Kidney (tissue), 14 donors: ENCODE measurements around the gene EVI5L. TPM values are rescaled to one million over a fixed set of nuclear protein-coding genes. Genes with fewer than 3 reads are reported as not detected.

Experiments used
- DNase-seq, 5 donors: peaks; one replicate each; pipeline ENCODE4 v3.0.0-alpha.2; 2013 to 2020
- FAIRE-seq: peaks from 2 replicates; lab custom pipeline; 2012; peaks lifted over from hg19 to GRCh38; lab: Jason Lieb, UNC
- H3K27ac ChIP-seq, 2 donors: one replicate each; pipeline ENCODE4 v1.7.0; 2013; ENCODE audit warnings: low read depth in 2 of 2, low read length in 2 of 2, inconsistent platforms in 1 of 2
- H3K27me3 ChIP-seq: one replicate; pipeline ENCODE4 v1.7.1; 2013; ENCODE audit warnings: low read length, inconsistent platforms; ENCODE audit not compliant: control insufficient read depth, insufficient read depth
- H3K36me3 ChIP-seq, 3 donors: one replicate each; pipeline versions ENCODE4 v1.7.0 to v1.7.1; 2013; ENCODE audit warnings: low read length in 3 of 3, control low read depth in 1 of 3, inconsistent platforms in 1 of 3; ENCODE audit not compliant: insufficient read depth in 3 of 3, control insufficient read depth in 2 of 3
- H3K4me1 ChIP-seq, 3 donors: one replicate each; pipeline versions ENCODE4 v1.7.0 to v1.7.1; 2013; ENCODE audit warnings: low read length in 3 of 3, inconsistent platforms in 1 of 3, low read depth in 1 of 3; ENCODE audit not compliant: control insufficient read depth in 2 of 3, insufficient read depth in 2 of 3
- H3K4me3 ChIP-seq, 3 donors: one replicate each; pipeline versions ENCODE4 v1.7.0 to v1.8.1; 2013; ENCODE audit warnings: low read length in 3 of 3, control low read depth in 1 of 3, inconsistent platforms in 1 of 3
- H3K9ac ChIP-seq, 3 donors: one replicate each; pipeline versions ENCODE4 v1.7.0 to v1.7.1; 2013; ENCODE audit warnings: low read length in 3 of 3, control low read depth in 1 of 3, inconsistent platforms in 1 of 3
- H3K9me3 ChIP-seq, 3 donors: one replicate each; pipeline versions ENCODE4 v1.7.0 to v1.7.1; 2013; ENCODE audit warnings: low read length in 3 of 3, control low read depth in 1 of 3, inconsistent platforms in 1 of 3; ENCODE audit not compliant: control insufficient read depth in 2 of 3, insufficient read depth in 1 of 3
- intact Hi-C: fragments of 100-400 bp; cut with DNase I; formaldehyde crosslinking; loops from one replicate; pipeline ENCODE4 v1.11.1; 2022
- polyA plus RNA-seq: library from polyadenylated mRNA; stranded (reverse); fragments of 350-450 nt; fragmentation: Illumina TruSeq; extraction: RNeasy Lipid Tissue Mini Kit (QIAGEN cat#74804); gene quantifications from one replicate; pipeline ENCODE4 v1.2.3, GENCODE V29; 2014; ENCODE audit warnings: low read depth, low replicate concordance; ENCODE audit not compliant: insufficient read depth
- total RNA-seq: library from RNA; stranded (reverse); fragmentation: NEBNext Ultra II Directional; extraction: Animal tissue kit (Norgen Biotek cat#: 25700); gene quantifications from one replicate; pipeline ENCODE4 v1.2.1, GENCODE V29; 2021
- TF ChIP-seq, protein P1 (sequence below): IDR thresholded peaks from 3 replicates; pipeline ENCODE4 v1.5.1; 2012; ENCODE audit warnings: mild to moderate bottlenecking, moderate library complexity, borderline replicate concordance; ENCODE audit not compliant: insufficient read depth; ENCODE audit errors: extremely low read depth
- donor health status: control.
- donor health status: control.
- donor health status: control.
- donor health status: control.
- donor health status: control.
- donor health status: DM: yes; HTN: yes; CAD: no.
- donor health status: Normal renal cell carcinoma (clear cell type).

Gene EVI5L
- total and polyA plus RNA-seq, 2 donors from 2014 or later: 14.5 to 15.9 TPM

DNA sequence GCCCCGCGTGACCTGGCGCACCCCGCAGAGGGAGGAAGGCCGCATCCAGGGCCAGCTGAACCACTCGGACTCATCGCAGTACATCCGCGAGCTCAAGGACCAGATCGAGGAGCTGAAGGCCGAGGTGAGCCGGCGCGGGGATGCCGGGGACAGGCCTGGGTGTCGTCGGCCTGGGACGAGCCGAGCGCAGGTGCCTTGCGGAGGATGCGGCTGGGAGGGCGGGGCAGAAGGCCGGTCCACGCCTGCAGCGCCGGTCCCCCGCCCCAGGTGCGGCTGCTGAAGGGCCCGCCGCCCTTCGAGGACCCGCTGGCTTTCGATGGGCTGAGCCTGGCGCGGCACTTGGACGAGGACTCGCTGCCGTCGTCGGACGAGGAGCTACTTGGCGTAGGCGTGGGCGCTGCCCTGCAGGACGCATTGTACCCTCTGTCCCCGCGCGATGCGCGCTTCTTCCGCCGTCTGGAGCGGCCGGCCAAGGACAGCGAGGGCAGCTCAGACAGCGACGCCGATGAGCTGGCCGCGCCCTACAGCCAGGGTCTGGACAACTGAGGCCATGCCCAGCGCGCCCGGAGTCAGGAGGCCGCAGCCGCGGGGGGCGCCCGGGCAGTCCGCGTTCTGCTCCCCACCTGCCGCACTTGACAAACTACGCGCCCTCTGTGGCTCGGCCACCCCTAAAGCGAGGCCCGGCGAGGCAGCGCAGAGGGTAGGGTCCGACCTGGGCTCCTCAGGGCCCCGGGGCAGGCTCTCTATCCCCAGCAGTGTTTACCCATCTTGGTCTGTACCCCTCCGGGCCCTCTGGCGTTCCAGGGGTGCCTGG lies 33.3 kb downstream of the EVI5L start:
- Histone ChIP-seq H3K4me1 (peaks cover 0 to 3% (median 0%) of the 10 kb centered on the region in 3 donors), H3K27ac (no peak overlapping the region), H3K9me3 (no peaks in the 10 kb centered on the region), H3K36me3 (no peaks in the 10 kb centered on the region), H3K4me3 (no peak overlapping the region), H3K9ac (no peak overlapping the region), H3K27me3 (peaks cover 3% of the 10 kb centered on the region)
- intact Hi-C loops: no loop called here
- TF ChIP-seq, protein P1, sequence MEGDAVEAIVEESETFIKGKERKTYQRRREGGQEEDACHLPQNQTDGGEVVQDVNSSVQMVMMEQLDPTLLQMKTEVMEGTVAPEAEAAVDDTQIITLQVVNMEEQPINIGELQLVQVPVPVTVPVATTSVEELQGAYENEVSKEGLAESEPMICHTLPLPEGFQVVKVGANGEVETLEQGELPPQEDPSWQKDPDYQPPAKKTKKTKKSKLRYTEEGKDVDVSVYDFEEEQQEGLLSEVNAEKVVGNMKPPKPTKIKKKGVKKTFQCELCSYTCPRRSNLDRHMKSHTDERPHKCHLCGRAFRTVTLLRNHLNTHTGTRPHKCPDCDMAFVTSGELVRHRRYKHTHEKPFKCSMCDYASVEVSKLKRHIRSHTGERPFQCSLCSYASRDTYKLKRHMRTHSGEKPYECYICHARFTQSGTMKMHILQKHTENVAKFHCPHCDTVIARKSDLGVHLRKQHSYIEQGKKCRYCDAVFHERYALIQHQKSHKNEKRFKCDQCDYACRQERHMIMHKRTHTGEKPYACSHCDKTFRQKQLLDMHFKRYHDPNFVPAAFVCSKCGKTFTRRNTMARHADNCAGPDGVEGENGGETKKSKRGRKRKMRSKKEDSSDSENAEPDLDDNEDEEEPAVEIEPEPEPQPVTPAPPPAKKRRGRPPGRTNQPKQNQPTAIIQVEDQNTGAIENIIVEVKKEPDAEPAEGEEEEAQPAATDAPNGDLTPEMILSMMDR: no peak
- FAIRE-seq (no peak), DNase-seq (peak in 3 of 5 donors; percentile 14 to 84 (median 77))

DNA sequence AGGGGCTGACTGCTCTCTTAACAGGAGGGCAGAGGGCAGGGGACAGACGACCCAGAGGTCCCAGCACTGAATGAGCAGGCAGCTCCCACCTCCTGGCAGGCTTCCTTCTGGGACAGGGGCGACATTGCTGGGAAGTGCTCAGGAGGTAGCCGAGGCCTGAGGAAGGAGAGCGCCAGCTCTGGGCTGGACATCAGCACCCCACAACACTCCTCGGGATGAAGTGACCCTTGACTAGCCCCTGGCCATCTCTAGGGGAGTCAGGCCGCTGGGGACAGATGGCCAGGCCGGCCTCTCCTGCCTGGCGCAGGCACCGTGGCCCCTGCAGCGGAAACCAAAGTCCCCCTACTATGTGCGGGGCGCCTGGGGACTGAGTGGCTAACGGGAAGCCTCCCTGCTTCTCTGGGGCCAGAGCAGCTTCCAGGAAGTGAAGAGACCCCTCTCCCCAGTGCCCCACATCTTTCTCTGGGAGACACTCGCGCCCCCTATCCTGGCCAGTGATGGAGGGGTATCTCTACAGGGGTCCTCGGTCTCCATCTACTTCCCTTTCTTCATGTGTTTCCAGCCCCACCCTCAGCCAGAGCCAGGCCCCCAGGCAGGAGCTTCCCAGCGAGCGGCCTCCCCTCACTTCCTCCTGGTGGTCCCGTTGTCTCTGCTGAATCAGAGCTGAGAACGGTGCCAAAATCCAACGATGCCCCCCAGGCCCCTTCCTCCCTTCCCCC lies 34.1 kb downstream of the EVI5L start:
- FAIRE-seq (no peak), DNase-seq (peak in 2 of 5 donors; percentile 60 to 65)
- TF ChIP-seq, protein P1: no peak
- Histone ChIP-seq H3K9me3 (no peaks in the 10 kb centered on the region), H3K36me3 (no peaks in the 10 kb centered on the region), H3K9ac (no peak overlapping the region), H3K4me1 (peaks cover 0 to 6% (median 3%) of the 10 kb centered on the region in 3 donors), H3K27me3 (peaks cover 3% of the 10 kb centered on the region), H3K27ac (no peak overlapping the region), H3K4me3 (no peak overlapping the region)
- intact Hi-C loops: no loop called here

DNA sequence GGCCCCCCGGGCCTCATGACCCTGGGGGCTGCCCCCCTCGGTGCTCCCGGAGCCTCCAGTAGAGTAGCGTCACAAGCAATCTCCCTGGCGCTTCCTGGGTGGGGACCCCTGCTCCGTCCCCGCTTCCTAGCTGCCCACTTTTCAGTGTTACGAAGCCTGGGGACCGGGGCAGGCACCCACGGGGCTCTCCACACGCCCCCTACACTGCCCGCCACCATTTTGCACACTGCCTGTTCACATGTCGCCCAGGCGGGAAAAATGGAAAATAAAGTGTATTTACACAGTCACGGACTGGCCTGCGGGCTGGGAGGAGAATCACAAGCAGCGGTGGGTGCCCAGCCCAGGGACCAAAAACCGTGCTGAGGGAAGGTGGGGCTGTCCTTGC lies 34.7 kb downstream of the EVI5L start:
- FAIRE-seq (no peak), DNase-seq (peak in 2 of 5 donors; percentile 54 to 57)
- intact Hi-C loops: no loop called here
- TF ChIP-seq, protein P1: no peak
- Histone ChIP-seq H3K27ac (no peak overlapping the region), H3K36me3 (no peaks in the 10 kb centered on the region), H3K9me3 (no peaks in the 10 kb centered on the region), H3K27me3 (peaks cover 3% of the 10 kb centered on the region), H3K9ac (no peak overlapping the region), H3K4me1 (peaks cover 0 to 6% (median 3%) of the 10 kb centered on the region in 3 donors), H3K4me3 (no peak overlapping the region)
